GM10248 (cell line): ENCODE results near the gene KDELR3.

Source experiments
- CTCF ChIA-PET: fragments of 300-600 bp; sonication (Branson Sonifier 250); formaldehyde crosslinking; extraction: SDS; loops from one replicate; lab custom pipeline; 2021; ENCODE audit warnings: antibody characterized with exemption; lab: Yijun Ruan, JAX
- POLR2A ChIA-PET: fragments of 350-650 bp; sonication (Branson Sonifier 250); formaldehyde crosslinking; extraction: SDS; loops from one replicate; lab custom pipeline; 2020; ENCODE audit warnings: antibody characterized with exemption; lab: Yijun Ruan, JAX
- DNase-seq: peaks from one replicate; pipeline ENCODE4 v3.0.0; 2012; ENCODE audit errors: extremely low spot score
- CTCF ChIP-seq: IDR thresholded peaks from 2 replicates; pipeline ENCODE4 v1.5.1; 2012; ENCODE audit warnings: mild to moderate bottlenecking, low read depth; ENCODE audit errors: extremely low read depth, missing control alignments, control extremely low read depth

Gene KDELR3

GRCh38 chr22:38479096-38479837 is 11.4 kb downstream of the KDELR3 start:
- POLR2A ChIA-PET: no interaction called here

GRCh38 chr22:38481162-38481870 is 13.4 kb downstream of the KDELR3 start:
- POLR2A ChIA-PET: interaction anchor here (1.1 kb wide), 1 partner anchor 12 kb away, joined by 4 read pairs; no protein-coding TSS in a partner anchor
- TF ChIP-seq CTCF: no peak
- CTCF ChIA-PET: no interaction called here
- DNase-seq: no peak

More at GRCh38 chr22:38479096-38479837, 11.4 kb downstream of the KDELR3 start:
- no peak for TF ChIP-seq CTCF
- no peak for DNase-seq
- CTCF ChIA-PET: interaction anchor here (0.9 kb wide), 1 partner anchor 16 kb away, joined by 3 read pairs; no protein-coding TSS in a partner anchor

- TF ChIP-seq CTCF: no peak
- DNase-seq: no peak
- CTCF ChIA-PET: no interaction called here
- POLR2A ChIA-PET: no interaction called here
Measured at GRCh38 chr22:38481871-38482332, 14.0 kb downstream of the KDELR3 start.

GRCh38 chr22:38482662-38483308 is 14.9 kb downstream of the KDELR3 start:
- TF ChIP-seq CTCF: no peak
- DNase-seq: no peak
- ChIA-PET CTCF (interaction anchor here (1.1 to 1.4 kb wide), 2 partner anchors 12 kb away, joined by 3 read pairs; no protein-coding TSS in a partner anchor), POLR2A (no interaction called here)

GRCh38 chr22:38484244-38484643 is 16.3 kb downstream of the KDELR3 start:
- ChIA-PET CTCF (interaction anchor here (1.0 to 1.4 kb wide), 3 partner anchors 10 to 13 kb away, joined by 3 to 4 read pairs (median 3); no protein-coding TSS in a partner anchor), POLR2A (interaction anchor here (0.8 kb wide), 1 partner anchor 9 kb away, joined by 4 read pairs; no protein-coding TSS in a partner anchor)
- no peak for DNase-seq
- TF ChIP-seq CTCF: no peak

GRCh38 chr22:38485783-38486182 is 17.9 kb downstream of the KDELR3 start:
- POLR2A ChIA-PET: interaction anchor here (1.0 kb wide), 1 partner anchor 15 kb away, joined by 5 read pairs; no protein-coding TSS in a partner anchor
- no peak for TF ChIP-seq CTCF
- DNase-seq: no peak
- CTCF ChIA-PET: interaction anchor here (0.6 to 1.3 kb wide), 2 partner anchors 9 to 13 kb away, joined by 3 read pairs; no protein-coding TSS in a partner anchor
